GM23248 (cell line): Measurements from ENCODE around the gene PSMB10. TPM values are rescaled to one million over a fixed set of nuclear protein-coding genes. Genes with fewer than 3 reads are reported as not detected.

Source experiments
- DNase-seq: peaks from one replicate; pipeline ENCODE4 v3.0.0-alpha.2; 2015
- H2AFZ ChIP-seq: fragments of 200-600 bp; sonication (generic); 2 replicates; pipeline ENCODE4 v1.6.1; 2016; ENCODE audit warnings: antibody characterized with exemption
- H3F3A ChIP-seq: fragments of 200-600 bp; sonication (generic); 2 replicates; pipeline ENCODE4 v1.6.1; 2016; ENCODE audit warnings: mild to moderate bottlenecking, antibody characterized with exemption, mixed run types; ENCODE audit not compliant: insufficient read depth
- H3K27ac ChIP-seq: fragments of 200-600 bp; sonication (generic); 2 replicates; pipeline ENCODE4 v1.5.1; 2016; ENCODE audit warnings: mild to moderate bottlenecking
- H3K27me3 ChIP-seq: fragments of 200-600 bp; sonication (generic); replicated peaks from 2 replicates; pipeline ENCODE4 v1.6.1; 2016; ENCODE audit warnings: mild to moderate bottlenecking; ENCODE audit not compliant: insufficient read depth
- H3K36me3 ChIP-seq: fragments of 200-600 bp; sonication (generic); 2 replicates; pipeline ENCODE4 v1.6.1; 2016; ENCODE audit warnings: low read depth, mild to moderate bottlenecking
- H3K4me1 ChIP-seq: fragments of 200-600 bp; sonication (generic); 2 replicates; pipeline ENCODE4 v1.6.1; 2016; ENCODE audit warnings: mild to moderate bottlenecking; ENCODE audit not compliant: insufficient read depth
- H3K4me2 ChIP-seq: fragments of 200-600 bp; sonication (generic); one replicate; pipeline ENCODE4 v1.6.1; 2016; ENCODE audit warnings: mild to moderate bottlenecking; ENCODE audit not compliant: unreplicated experiment
- H3K4me3 ChIP-seq: fragments of 200-600 bp; sonication (generic); 2 replicates; pipeline ENCODE4 v1.5.1; 2016; ENCODE audit warnings: mild to moderate bottlenecking
- H3K79me2 ChIP-seq: fragments of 200-600 bp; sonication (generic); 2 replicates; pipeline ENCODE4 v1.6.1; 2016; ENCODE audit warnings: mild to moderate bottlenecking; ENCODE audit not compliant: insufficient read depth
- H3K9ac ChIP-seq: fragments of 200-600 bp; sonication (generic); 2 replicates; pipeline ENCODE4 v1.6.1; 2016; ENCODE audit warnings: mild to moderate bottlenecking
- H3K9me2 ChIP-seq: fragments of 200-600 bp; sonication (generic); 2 replicates; pipeline ENCODE4 v1.6.1; 2016; ENCODE audit warnings: mixed run types, mild to moderate bottlenecking, moderate library complexity; ENCODE audit not compliant: insufficient read depth
- H3K9me3 ChIP-seq: fragments of 200-600 bp; sonication (generic); one replicate; pipeline ENCODE4 v1.6.1; 2017; ENCODE audit warnings: low read depth
- H4K20me1 ChIP-seq: fragments of 200-600 bp; sonication (generic); 2 replicates; pipeline ENCODE4 v1.6.0; 2016; ENCODE audit not compliant: insufficient read depth
- EZH2 ChIP-seq: fragments of 200-600 bp; sonication (generic); IDR thresholded peaks from 2 replicates; pipeline ENCODE4 v1.6.1; 2018; ENCODE audit warnings: antibody characterized with exemption, mild to moderate bottlenecking; ENCODE audit not compliant: insufficient read depth, poor library complexity, severe bottlenecking
- EZH2phosphoT487 ChIP-seq: fragments of 200-600 bp; sonication (generic); IDR thresholded peaks from 2 replicates; pipeline ENCODE4 v1.6.1; 2018; ENCODE audit warnings: antibody characterized with exemption, moderate library complexity, mild to moderate bottlenecking, low read depth; ENCODE audit not compliant: insufficient read depth
- WGBS, 2 experiments: methylation state at CpG; one replicate each; pipeline ENCODE4 v1.1.6; 2015 to 2017; ENCODE audit warnings: low lambda C conversion rate in 2 of 2, low coverage in 1 of 2; ENCODE audit errors: missing lambda C conversion rate in 2 of 2; 5-methylcytosine and 5-hydroxymethylcytosine counted together
- in situ Hi-C: fragments of 300-500 bp; cut with MboI; formaldehyde crosslinking; loops from 2 replicates; pipeline ENCODE4 v1.15.0; 2020
- polyA plus RNA-seq: library from polyadenylated mRNA; unstranded; fragments of >200 nt; fragmentation: Nextera tagmentation; extraction: Ambion mirVana; gene quantifications from 2 replicates; pipeline ENCODE4 v1.2.1, GENCODE V29; 2016
- total RNA-seq: library from RNA; depleted of rRNA; stranded (reverse); fragments of >200 nt; shearing (Covaris generic); gene quantifications from 2 replicates; pipeline ENCODE4 v1.2.3, GENCODE V29; 2014

The PSMB10 gene
- total and polyA plus RNA-seq, 2 experiments from 2014 or later = 18.9 to 55.1 TPM

DNA sequence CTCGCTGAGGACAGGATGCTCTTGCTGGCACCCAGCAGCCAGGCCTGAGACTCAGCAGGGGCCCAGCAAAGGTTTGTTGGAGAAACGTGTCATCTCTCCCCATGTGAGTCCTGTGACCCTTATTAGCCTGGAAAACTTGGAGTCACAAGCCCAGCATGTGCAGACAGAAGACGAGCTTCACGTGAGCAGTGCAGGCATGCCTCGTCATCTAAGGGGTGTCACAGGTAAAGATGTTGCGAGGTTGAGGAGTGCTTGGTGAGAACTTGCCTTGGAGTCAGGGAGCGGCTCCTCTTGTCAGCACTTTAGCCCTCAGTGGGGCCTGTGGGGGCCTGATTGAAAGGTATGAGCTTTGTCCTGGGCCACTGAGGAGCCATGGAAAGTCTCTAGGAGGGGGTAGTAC lies 2.8 kb downstream of the PSMB10 start:
- TF ChIP-seq EZH2 (no peak), EZH2phosphoT487 (no peak)
- DNase-seq = no peak
- Histone ChIP-seq H4K20me1 (no peaks in the 10 kb centered on the region), H3K79me2 (0 out of 2 replicates have a peak, but pooled peaks cover 3% of the 10 kb centered on the region), H3K4me1 (peaks cover 15% of the 10 kb centered on the region), H3K4me2 (no peak overlapping the region), H3K27ac (no peak overlapping the region), H3F3A (peaks cover 9% of the 10 kb centered on the region), H3K4me3 (no peak overlapping the region), H3K36me3 (no peaks in the 10 kb centered on the region), H3K27me3 (no peaks in the 10 kb centered on the region), H3K9me3 (no peaks in the 10 kb centered on the region), H3K9ac (no peak overlapping the region), H2AFZ (no peak overlapping the region), H3K9me2 (no peaks in the 10 kb centered on the region)
- in situ Hi-C loops = no loop called here
- WGBS, 2 experiments = 78 to 80% methylated on average over 7 of the region's 7 CpGs

DNA sequence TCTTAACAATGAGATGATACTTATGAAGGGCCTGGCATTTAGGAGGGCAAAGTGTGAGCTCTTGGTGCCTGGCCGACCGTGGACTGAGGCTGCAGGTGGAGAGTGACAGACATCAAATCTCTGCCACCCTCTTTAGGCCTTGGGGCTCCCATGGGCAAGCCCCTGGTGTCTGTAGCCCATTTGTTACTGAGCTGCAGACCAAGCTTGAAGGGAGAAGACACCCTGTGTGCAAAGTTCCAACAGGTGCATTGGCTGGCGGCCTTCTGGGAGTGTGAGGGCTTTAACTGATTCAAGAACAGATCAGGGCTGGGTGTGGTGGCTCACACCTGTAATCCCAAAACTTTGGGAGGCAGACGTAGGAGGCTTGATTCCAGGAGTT lies 4.2 kb downstream of the PSMB10 start:
- Histone ChIP-seq H3K9ac (no peak overlapping the region), H3K4me2 (no peak overlapping the region), H3K4me3 (no peak overlapping the region), H2AFZ (no peak overlapping the region), H3K9me3 (no peaks in the 10 kb centered on the region), H3K9me2 (no peaks in the 10 kb centered on the region), H4K20me1 (no peaks in the 10 kb centered on the region), H3K27ac (no peak overlapping the region), H3K27me3 (no peaks in the 10 kb centered on the region), H3F3A (peaks cover 7% of the 10 kb centered on the region), H3K79me2 (no peaks in the 10 kb centered on the region), H3K36me3 (no peaks in the 10 kb centered on the region), H3K4me1 (peaks cover 14% of the 10 kb centered on the region)
- TF ChIP-seq EZH2 (no peak), EZH2phosphoT487 (no peak)
- no peak for DNase-seq
- in situ Hi-C loops = no loop called here
- 91 to 96% methylated on average over 4 of the region's 4 CpGs for WGBS, 2 experiments

DNA sequence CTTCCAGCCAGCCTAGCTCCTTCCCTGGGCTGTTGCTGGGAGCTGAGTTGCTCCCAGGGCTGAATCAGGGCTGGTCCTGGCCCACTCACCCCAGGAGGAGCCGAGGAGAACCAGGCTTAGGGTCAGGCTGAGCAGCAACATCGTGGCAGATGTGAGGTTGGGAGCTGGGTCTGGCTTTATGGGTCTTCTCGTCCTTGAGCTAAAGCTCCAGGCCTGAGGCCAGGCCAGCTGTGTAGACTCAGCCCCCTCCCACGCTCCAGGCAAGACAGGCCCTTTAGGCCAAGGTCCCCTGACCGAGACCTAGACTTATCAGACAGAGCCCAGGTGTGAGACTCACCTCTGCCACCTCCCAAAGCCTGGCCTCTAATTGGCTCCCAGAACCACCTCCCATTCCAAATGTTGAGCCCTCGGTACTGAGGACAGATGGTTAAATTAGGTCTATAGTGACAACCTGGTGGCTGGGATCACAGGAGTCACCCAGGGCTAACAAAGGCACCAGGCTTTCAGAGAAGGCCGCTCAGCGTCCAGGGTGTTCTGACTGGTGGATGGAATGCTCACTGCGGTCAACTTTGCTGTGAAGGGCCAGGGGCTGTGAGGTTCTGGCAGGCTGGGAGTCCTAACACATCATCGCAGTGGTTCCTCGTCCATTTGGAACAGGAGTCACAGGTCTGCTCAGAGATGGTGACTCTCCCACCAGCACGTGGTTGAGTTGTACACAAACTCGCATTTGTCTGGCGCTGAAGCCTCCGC lies 4.8 kb downstream of the PSMB10 start, which contains the start of gene CTRL:
TSS of gene CTRL (minus strand) at position 151 of the 750 bp plus-strand sequence. CDS start at position 141, 10 bp downstream.
- WGBS, 2 experiments = 86 to 90% methylated on average over 14 to 15 of the region's 15 CpGs
- Histone ChIP-seq H4K20me1 (no peaks in the 10 kb centered on the region), H3K27ac (no peak within 1 kb of the TSS), H3K79me2 (no peaks in the 10 kb centered on the region), H3K27me3 (no peaks in the 10 kb centered on the region), H3K9ac (no peak within 1 kb of the TSS), H2AFZ (no peak within 1 kb of the TSS), H3K36me3 (no peaks in the 10 kb centered on the region), H3F3A (peaks cover 2% of the 10 kb centered on the region), H3K4me2 (no peak within 1 kb of the TSS), H3K9me2 (no peaks in the 10 kb centered on the region), H3K4me3 (no peak within 1 kb of the TSS), H3K9me3 (no peaks in the 10 kb centered on the region), H3K4me1 (peaks cover 8% of the 10 kb centered on the region; the same call in 1 of the 2 replicates)
- DNase-seq = no peak
- in situ Hi-C loops = no loop called here
- TF ChIP-seq EZH2 = no peak
- no peak for TF ChIP-seq EZH2phosphoT487

DNA sequence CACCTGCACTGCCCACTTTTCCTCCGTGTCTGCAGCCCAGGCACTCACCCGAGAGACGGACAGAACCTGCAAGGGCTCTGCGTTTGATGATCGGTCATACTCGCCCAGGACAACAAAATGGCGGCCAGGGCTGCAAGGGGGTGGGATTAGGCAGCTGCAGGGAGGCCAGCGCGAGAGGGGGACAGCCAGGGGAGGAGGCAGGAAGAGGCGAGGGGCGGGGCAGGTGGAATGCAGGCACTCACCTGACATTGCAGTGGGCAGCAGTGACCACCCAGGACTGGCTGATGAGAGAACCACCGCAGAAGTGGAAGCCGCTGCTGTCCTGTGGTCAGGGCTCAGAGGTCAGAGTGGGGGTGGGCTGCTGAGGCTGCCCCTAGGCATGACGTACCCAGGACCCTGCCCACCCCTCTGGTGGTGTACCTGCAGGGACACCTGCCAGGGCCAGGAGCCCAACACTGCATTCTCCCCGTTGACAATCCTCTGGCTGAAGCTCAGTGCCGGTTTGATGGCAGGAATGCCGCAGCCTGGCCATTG lies 5.9 kb downstream of the PSMB10 start:
- no peak overlapping the region for H3K4me2 ChIP-seq
- no peak overlapping the region for H3K27ac ChIP-seq
- no peak overlapping the region for H2AFZ ChIP-seq
- in situ Hi-C loops = no loop called here
- no peaks in the 10 kb centered on the region for H3K9me3 ChIP-seq
- no peak overlapping the region for H3K9ac ChIP-seq
- H3K9me2 ChIP-seq = no peaks in the 10 kb centered on the region
- 0 out of 2 replicates have a peak, but pooled peaks cover 8% of the 10 kb centered on the region for H3K4me1 ChIP-seq
- no peak for DNase-seq
- H4K20me1 ChIP-seq = no peaks in the 10 kb centered on the region
- TF ChIP-seq EZH2phosphoT487 (no peak), EZH2 (no peak)
- no peaks in the 10 kb centered on the region for H3F3A ChIP-seq
- no peaks in the 10 kb centered on the region for H3K36me3 ChIP-seq
- 0 out of 2 replicates have a peak, but pooled peaks cover 8% of the 10 kb centered on the region for H3K79me2 ChIP-seq
- no peaks in the 10 kb centered on the region for H3K27me3 ChIP-seq
- H3K4me3 ChIP-seq = no peak overlapping the region
- 85 to 92% methylated on average over 13 to 17 of the region's 17 CpGs for WGBS, 2 experiments
